ENCODE measurements around the gene BAG3. TPM values are rescaled to one million over a fixed set of nuclear protein-coding genes. Genes with fewer than 3 reads are reported as not detected.

BAG3 gene
- total RNA-seq, 1 experiment from 2014 or later, result 131 TPM

GRCh38 chr10:119611433-119611832, 39.7 kb upstream of the BAG3 start:
- BruUV-seq (replicated peaks), result no TSS peak
- Histone ChIP-seq H3K4me3 (ENCODE audit: low read depth in 2 of 2, low read length in 2 of 2) (no peak overlapping the region), H3K27ac (ENCODE audit: low read length) (no peak overlapping the region), H3K36me3 (ENCODE audit: control insufficient read depth, insufficient read depth, low read length) (no peaks in the 10 kb centered on the region), H3K4me1 (ENCODE audit: control insufficient read depth, insufficient read depth, low read length) (peaks cover 8% of the 10 kb centered on the region; the same call in 1 of the 2 replicates), H3K27me3 (ENCODE audit: control insufficient read depth, insufficient read depth, low read length) (no peaks in the 10 kb centered on the region), H3K9me3 (ENCODE audit: control insufficient read depth, insufficient read depth, low read depth, low read length) (no peaks in the 10 kb centered on the region)
- intact Hi-C loops (cut with micrococcal nuclease; ENCODE audit: unreplicated experiment) (no loop called here), in situ Hi-C loops (cut with HindIII; ENCODE audit: low pct_unique_long_range_greater_than_20kb, low sequenced_read_pairs) (no loop called here)
- POLR2A ChIA-PET, result no interaction called here
- ATAC-seq (no peak), DNase-seq (ENCODE audit: low read depth, low spot score) (no peak)
- TF ChIP-seq CTCF (IDR thresholded peaks at IDR 0.05) (no peak), TCF7L2 (IDR thresholded peaks at IDR 0.05; ENCODE audit: low read depth, low read length) (no peak), SIN3A (IDR thresholded peaks at IDR 0.05; ENCODE audit: borderline replicate concordance, insufficient read depth, low read depth, low read length) (no peak), REST (IDR thresholded peaks at IDR 0.05; ENCODE audit: insufficient read depth in 1 of 2, low read depth in 2 of 2, low read length in 1 of 2) (no peak), POLR2AphosphoS5 (IDR thresholded peaks at IDR 0.05; ENCODE audit: low read depth, low read length) (no peak)
- CTCF ChIA-PET, result interaction anchor here (0.6 kb wide), 1 partner anchor 204 kb away, joined by 5 read pairs; no protein-coding TSS in a partner anchor

GRCh38 chr10:119613741-119614140, 37.4 kb upstream of the BAG3 start:
- no peak for ATAC-seq
- no peaks in the 10 kb centered on the region for H3K36me3 ChIP-seq (ENCODE audit: control insufficient read depth, insufficient read depth, low read length)
- H3K27me3 ChIP-seq (ENCODE audit: control insufficient read depth, insufficient read depth, low read length), result no peaks in the 10 kb centered on the region
- DNase-seq (ENCODE audit: low read depth, low spot score), result no peak
- BruUV-seq (replicated peaks), result no TSS peak
- TF ChIP-seq POLR2AphosphoS5 (IDR thresholded peaks at IDR 0.05; ENCODE audit: low read depth, low read length), result no peak
- no peak for TF ChIP-seq REST (IDR thresholded peaks at IDR 0.05; ENCODE audit: insufficient read depth in 1 of 2, low read depth in 2 of 2, low read length in 1 of 2)
- TF ChIP-seq SIN3A (IDR thresholded peaks at IDR 0.05; ENCODE audit: borderline replicate concordance, insufficient read depth, low read depth, low read length), result no peak
- TF ChIP-seq TCF7L2 (IDR thresholded peaks at IDR 0.05; ENCODE audit: low read depth, low read length), result no peak
- no peak for TF ChIP-seq CTCF (IDR thresholded peaks at IDR 0.05)
- H3K4me3 ChIP-seq (ENCODE audit: low read depth in 2 of 2, low read length in 2 of 2), result no peak overlapping the region
- POLR2A ChIA-PET, result no interaction called here
- H3K27ac ChIP-seq (ENCODE audit: low read length), result no peak overlapping the region
- H3K9me3 ChIP-seq (ENCODE audit: control insufficient read depth, insufficient read depth, low read depth, low read length), result no peaks in the 10 kb centered on the region
- intact Hi-C loops (cut with micrococcal nuclease; ENCODE audit: unreplicated experiment), result no loop called here
- in situ Hi-C loops (cut with HindIII; ENCODE audit: low pct_unique_long_range_greater_than_20kb, low sequenced_read_pairs), result no loop called here
- H3K4me1 ChIP-seq (ENCODE audit: control insufficient read depth, insufficient read depth, low read length), result peaks cover 5% of the 10 kb centered on the region
- CTCF ChIA-PET, result no interaction called here

Data from Panc1 (cell line).